Smooth muscle cell (in vitro differentiated cells): Measurements from ENCODE around the gene THSD1. TPM values are rescaled to one million over a fixed set of nuclear protein-coding genes. Genes with fewer than 3 reads are reported as not detected.
A peak's percentile ranks its signal among the peaks of the same experiment; 100 is the strongest.

Experiments
- DNase-seq: peaks from one replicate; lab custom pipeline; 2025; ENCODE audit not compliant: unreplicated experiment; lab: John Stamatoyannopoulos, UW
- H2AFZ ChIP-seq: fragments of 200-600 bp; sonication (generic); 2 replicates; pipeline ENCODE4 v1.6.0; 2016; ENCODE audit warnings: antibody characterized with exemption, low read depth, mild to moderate bottlenecking
- H3F3A ChIP-seq: fragments of 200-600 bp; sonication (generic); 2 replicates; pipeline ENCODE4 v1.6.0; 2017; ENCODE audit warnings: antibody characterized with exemption, low read depth
- H3K27ac ChIP-seq: fragments of 200-600 bp; sonication (generic); 2 replicates; pipeline ENCODE4 v1.5.1; 2016; ENCODE audit warnings: low read depth, mild to moderate bottlenecking
- H3K27me3 ChIP-seq: fragments of 200-600 bp; sonication (generic); 2 replicates; pipeline ENCODE4 v1.6.1; 2016; ENCODE audit warnings: low read depth, mild to moderate bottlenecking
- H3K36me3 ChIP-seq: fragments of 200-600 bp; sonication (generic); 2 replicates; pipeline ENCODE4 v1.5.1; 2016; ENCODE audit warnings: low read depth
- H3K4me1 ChIP-seq: fragments of 200-600 bp; sonication (generic); 2 replicates; pipeline ENCODE4 v1.5.1; 2016; ENCODE audit warnings: low read depth
- H3K4me2 ChIP-seq: fragments of 200-600 bp; sonication (generic); 2 replicates; pipeline ENCODE4 v1.6.0; 2016; ENCODE audit warnings: mild to moderate bottlenecking
- H3K4me3 ChIP-seq: fragments of 200-600 bp; sonication (generic); 2 replicates; pipeline ENCODE4 v1.5.1; 2016; ENCODE audit warnings: mild to moderate bottlenecking
- H3K79me2 ChIP-seq: fragments of 200-600 bp; sonication (generic); 2 replicates; pipeline ENCODE4 v1.6.0; 2016; ENCODE audit warnings: low read depth, mild to moderate bottlenecking
- H3K9ac ChIP-seq: fragments of 200-600 bp; sonication (generic); 2 replicates; pipeline ENCODE4 v1.6.0; 2016; ENCODE audit warnings: low read depth
- H3K9me3 ChIP-seq: fragments of 200-600 bp; sonication (generic); replicated peaks from 2 replicates; pipeline ENCODE4 v1.5.1; 2016; ENCODE audit warnings: low read depth
- H4K20me1 ChIP-seq: fragments of 200-600 bp; sonication (generic); 2 replicates; pipeline ENCODE4 v1.6.0; 2016; ENCODE audit warnings: low read depth
- CTCF ChIP-seq: fragments of 200-600 bp; sonication (generic); IDR thresholded peaks from 2 replicates; pipeline ENCODE4 v1.5.1; 2017; ENCODE audit warnings: borderline replicate concordance, mild to moderate bottlenecking, antibody characterized with exemption; ENCODE audit not compliant: insufficient read depth, poor library complexity, severe bottlenecking
- WGBS: methylation state at CpG from one replicate; pipeline ENCODE4 v1.1.7; 2016; ENCODE audit warnings: low lambda C conversion rate; 5-methylcytosine and 5-hydroxymethylcytosine counted together
- polyA plus RNA-seq: library from polyadenylated mRNA; unstranded; fragments of >200 nt; fragmentation: Nextera tagmentation; extraction: Ambion mirVana; gene quantifications from 2 replicates; pipeline ENCODE4 v1.2.1, GENCODE V29; 2016
- total RNA-seq: library from RNA; depleted of rRNA; stranded (reverse); fragments of >200 nt; gene quantifications from 2 replicates; pipeline ENCODE4 v1.2.3, GENCODE V29; 2014

THSD1 gene
- total and polyA plus RNA-seq, 2 experiments from 2014 or later: 0.08 to 0.67 TPM

- Histone ChIP-seq H3K9ac (no peak overlapping the region), H3K4me3 (peak overlapping the region; percentile 90), H3K9me3 (no peaks in the 10 kb centered on the region), H3K36me3 (no peaks in the 10 kb centered on the region), H3F3A (no peaks in the 10 kb centered on the region), H2AFZ (no peak overlapping the region), H3K27ac (no peak overlapping the region), H3K79me2 (peaks cover 38% of the 10 kb centered on the region), H3K27me3 (no peaks in the 10 kb centered on the region), H4K20me1 (peaks cover 25% of the 10 kb centered on the region), H3K4me1 (peaks cover 17% of the 10 kb centered on the region), H3K4me2 (peak overlapping the region; percentile 78)
- TF ChIP-seq CTCF: no peak
- no peak for DNase-seq
- 12% methylated on average over 8 of the region's 8 CpGs for WGBS
Measured at GRCh38 chr13:52450793-52451116, 44.8 kb upstream of the THSD1 start.

GRCh38 chr13:52450012-52450792, 44.2 kb upstream of the THSD1 start, which contains the start of gene VPS36:
VPS36 (minus strand) TSS chr13:52450634; CDS start chr13:52450594, 40 bp downstream.
- WGBS: under 1% methylated on average over 91 of the region's 105 CpGs
- Histone ChIP-seq H3K36me3 (no peaks in the 10 kb centered on the region), H3K9ac (peak within 1 kb of the TSS; percentile 81), H3K4me2 (peak within 1 kb of the TSS; percentile 89), H4K20me1 (peaks cover 25% of the 10 kb centered on the region), H3K9me3 (no peaks in the 10 kb centered on the region), H3K27me3 (no peaks in the 10 kb centered on the region), H3K4me1 (peaks cover 17% of the 10 kb centered on the region), H3K79me2 (peaks cover 40% of the 10 kb centered on the region), H3K4me3 (peak within 1 kb of the TSS; percentile 90), H2AFZ (peak within 1 kb of the TSS; percentile 79), H3F3A (no peaks in the 10 kb centered on the region), H3K27ac (peak within 1 kb of the TSS; percentile 72)
- TF ChIP-seq CTCF: peak; percentile 98
- DNase-seq: peak; percentile 88

- 13% methylated on average over 10 of the region's 10 CpGs for WGBS
- Histone ChIP-seq H3K9me3 (no peaks in the 10 kb centered on the region), H3K4me3 (peak overlapping the region; percentile 90), H3K36me3 (no peaks in the 10 kb centered on the region), H3K4me2 (peak overlapping the region; percentile 89), H2AFZ (peak overlapping the region; percentile 79), H3F3A (no peaks in the 10 kb centered on the region), H3K27ac (peak overlapping the region; percentile 72), H3K9ac (peak overlapping the region; percentile 81), H3K79me2 (peaks cover 48% of the 10 kb centered on the region), H3K27me3 (no peaks in the 10 kb centered on the region), H3K4me1 (peaks cover 14% of the 10 kb centered on the region), H4K20me1 (peaks cover 25% of the 10 kb centered on the region)
- DNase-seq: no peak
- no peak for TF ChIP-seq CTCF
Measured at GRCh38 chr13:52449331-52450011, 43.5 kb upstream of the THSD1 start.
